Esophagus muscularis mucosa (tissue), 4 donors: ENCODE data around the gene TRDN. TPM values are rescaled to one million over a fixed set of nuclear protein-coding genes. Genes with fewer than 3 reads are reported as not detected.
"Not testable (repeated sequence)": the region's sequence is repeated elsewhere in the genome, so short reads cannot be mapped to it uniquely, and the experiment has no call there.

Experiments
- DNase-seq: peaks from one replicate; pipeline ENCODE4 v3.0.0-alpha.2; 2017; ENCODE audit errors: extremely low spot score
- H3K27ac ChIP-seq, 4 donors: fragments of 200-600 bp; sonication (generic); replicated peaks in 1 of 4; 1 replicate in 3 of 4; 2 replicates in 1 of 4; pipeline ENCODE4 v1.5.1; 2016 to 2019; ENCODE audit warnings: mild to moderate bottlenecking in 1 of 4
- H3K27me3 ChIP-seq, 4 donors: fragments of 200-600 bp; sonication (generic); one replicate each; pipeline versions ENCODE4 v1.5.1 to v1.6.0; 2016 to 2019
- H3K36me3 ChIP-seq, 4 donors: fragments of 200-600 bp; sonication (generic); one replicate each; pipeline ENCODE4 v1.5.1; 2016 to 2019
- H3K4me1 ChIP-seq, 4 donors: fragments of 200-600 bp; sonication (generic); one replicate each; pipeline ENCODE4 v1.5.1; 2016 to 2019
- H3K4me3 ChIP-seq, 4 donors: fragments of 200-600 bp; sonication (generic); 1 replicate in 2 of 4; 2 replicates in 2 of 4; pipeline ENCODE4 v1.5.1; 2016 to 2019; ENCODE audit warnings: mild to moderate bottlenecking in 4 of 4, moderate library complexity in 1 of 4
- H3K9me3 ChIP-seq, 4 donors: fragments of 200-600 bp; sonication (generic); 1 replicate in 3 of 4; 2 replicates in 1 of 4; pipeline ENCODE4 v1.5.1; 2016 to 2019
- EP300 ChIP-seq: sonication (generic); formaldehyde crosslinking; IDR thresholded peaks from one replicate; pipeline ENCODE4 v1.6.1; 2017; ENCODE audit warnings: antibody characterized with exemption
- POLR2A ChIP-seq: fragments of 450-650 bp; IDR thresholded peaks from one replicate; pipeline ENCODE4 v1.6.1; 2017; ENCODE audit warnings: antibody characterized with exemption, moderate library complexity, mild to moderate bottlenecking, low read depth
- POLR2AphosphoS5 ChIP-seq, 2 donors: sonication (generic); formaldehyde crosslinking; IDR thresholded peaks; one replicate each; pipeline ENCODE4 v1.6.1; 2017; ENCODE audit warnings: antibody characterized with exemption in 2 of 2
- WGBS: methylation state at CpG from one replicate; pipeline ENCODE4 v1.1.5; 2018; 5-methylcytosine and 5-hydroxymethylcytosine counted together
- intact Hi-C: fragments of 100-400 bp; cut with DNase I; formaldehyde crosslinking; loops from one replicate; pipeline ENCODE4 v1.15.1; 2023
- total RNA-seq, 4 donors: library from RNA; depleted of rRNA; stranded (reverse); fragments of >200 nt; gene quantifications; one replicate each; pipeline versions ENCODE4 v1.1.0 to v1.2.1, GENCODE V29; 2016
- TF ChIP-seq, protein P1 (sequence below), 3 experiments: fragments of 200-600 bp in 2 of 3; fragments of 450-650 bp in 1 of 3; sonication (generic) in 2 of 3; IDR thresholded peaks; one replicate each; pipeline ENCODE4 v1.5.1; 2017 to 2019; ENCODE audit warnings: antibody characterized with exemption in 3 of 3, mild to moderate bottlenecking in 2 of 3, moderate library complexity in 1 of 3

The TRDN gene
- total RNA-seq, 4 donors from 2014 or later, result not detected

DNA sequence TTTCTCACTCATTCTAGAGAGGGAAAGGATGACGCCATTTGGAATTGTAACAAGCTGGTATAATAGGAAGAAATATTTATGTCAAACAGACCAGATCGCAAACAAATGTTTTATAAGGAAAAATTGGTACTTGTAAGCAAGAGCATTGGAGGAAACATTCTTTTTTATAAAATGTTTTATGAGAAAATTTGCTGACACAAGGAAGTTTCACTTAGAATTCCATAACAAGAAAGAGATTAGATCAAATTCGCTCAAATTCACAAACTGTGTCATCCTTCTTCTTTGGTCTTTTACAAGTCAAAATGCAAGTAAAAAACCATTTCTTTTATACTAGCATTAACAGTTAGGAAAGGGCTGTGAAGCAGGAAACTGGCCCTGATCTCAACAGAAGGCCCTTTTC, 179.9 kb downstream of the TRDN start:
- Histone ChIP-seq H3K36me3 (no peaks in the 10 kb centered on the region), H3K27me3 (no peaks in the 10 kb centered on the region), H3K4me3 (no peak overlapping the region), H3K9me3 (no peaks in the 10 kb centered on the region), H3K27ac (no peak overlapping the region), H3K4me1 (no peaks in the 10 kb centered on the region)
- intact Hi-C loops, result no loop called here
- TF ChIP-seq POLR2A, result no peak
- TF ChIP-seq, protein P1, sequence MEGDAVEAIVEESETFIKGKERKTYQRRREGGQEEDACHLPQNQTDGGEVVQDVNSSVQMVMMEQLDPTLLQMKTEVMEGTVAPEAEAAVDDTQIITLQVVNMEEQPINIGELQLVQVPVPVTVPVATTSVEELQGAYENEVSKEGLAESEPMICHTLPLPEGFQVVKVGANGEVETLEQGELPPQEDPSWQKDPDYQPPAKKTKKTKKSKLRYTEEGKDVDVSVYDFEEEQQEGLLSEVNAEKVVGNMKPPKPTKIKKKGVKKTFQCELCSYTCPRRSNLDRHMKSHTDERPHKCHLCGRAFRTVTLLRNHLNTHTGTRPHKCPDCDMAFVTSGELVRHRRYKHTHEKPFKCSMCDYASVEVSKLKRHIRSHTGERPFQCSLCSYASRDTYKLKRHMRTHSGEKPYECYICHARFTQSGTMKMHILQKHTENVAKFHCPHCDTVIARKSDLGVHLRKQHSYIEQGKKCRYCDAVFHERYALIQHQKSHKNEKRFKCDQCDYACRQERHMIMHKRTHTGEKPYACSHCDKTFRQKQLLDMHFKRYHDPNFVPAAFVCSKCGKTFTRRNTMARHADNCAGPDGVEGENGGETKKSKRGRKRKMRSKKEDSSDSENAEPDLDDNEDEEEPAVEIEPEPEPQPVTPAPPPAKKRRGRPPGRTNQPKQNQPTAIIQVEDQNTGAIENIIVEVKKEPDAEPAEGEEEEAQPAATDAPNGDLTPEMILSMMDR (IDR thresholded peaks at IDR 0.05), result no peak
- TF ChIP-seq POLR2AphosphoS5 (IDR thresholded peaks at IDR 0.05), result no peak
- no peak for TF ChIP-seq EP300
- no peak for DNase-seq
- 94% methylated on average over 3 of the region's 3 CpGs for WGBS

GRCh38 chr6:123454448-123454847, 182.3 kb downstream of the TRDN start:
- H3K9me3 ChIP-seq, result no peaks in the 10 kb centered on the region
- no peaks in the 10 kb centered on the region for H3K36me3 ChIP-seq
- no peak overlapping the region for H3K27ac ChIP-seq
- H3K4me1 ChIP-seq, result no peaks in the 10 kb centered on the region
- intact Hi-C loops, result no loop called here
- DNase-seq, result no peak
- H3K4me3 ChIP-seq, result no peak overlapping the region
- WGBS, result 92% methylated on average over 3 of the region's 3 CpGs
- no peaks in the 10 kb centered on the region for H3K27me3 ChIP-seq
- TF ChIP-seq POLR2AphosphoS5 (IDR thresholded peaks at IDR 0.05), result no peak
- no peak for TF ChIP-seq EP300
- TF ChIP-seq POLR2A, result no peak
- TF ChIP-seq, protein P1 (IDR thresholded peaks at IDR 0.05), result no peak

GRCh38 chr6:123453071-123453470, 183.7 kb downstream of the TRDN start:
- DNase-seq, H3K27me3 ChIP-seq, H3K4me3 ChIP-seq, H3K27ac ChIP-seq, H3K4me1 ChIP-seq, H3K36me3 ChIP-seq, intact Hi-C loops, H3K9me3 ChIP-seq: not testable (repeated sequence)

GRCh38 chr6:123448306-123448884, 188.4 kb downstream of the TRDN start:
- DNase-seq, result no peak
- H3K27ac ChIP-seq, result no peak overlapping the region
- TF ChIP-seq POLR2AphosphoS5 (IDR thresholded peaks at IDR 0.05), result no peak
- no peaks in the 10 kb centered on the region for H3K9me3 ChIP-seq
- H3K4me3 ChIP-seq, result no peak overlapping the region
- no peaks in the 10 kb centered on the region for H3K27me3 ChIP-seq
- intact Hi-C loops, result no loop called here
- H3K36me3 ChIP-seq, result peaks cover 0 to 6% (median 0%) of the 10 kb centered on the region in 4 donors
- H3K4me1 ChIP-seq, result no peaks in the 10 kb centered on the region
- 80% methylated on average over 7 of the region's 7 CpGs for WGBS

DNA sequence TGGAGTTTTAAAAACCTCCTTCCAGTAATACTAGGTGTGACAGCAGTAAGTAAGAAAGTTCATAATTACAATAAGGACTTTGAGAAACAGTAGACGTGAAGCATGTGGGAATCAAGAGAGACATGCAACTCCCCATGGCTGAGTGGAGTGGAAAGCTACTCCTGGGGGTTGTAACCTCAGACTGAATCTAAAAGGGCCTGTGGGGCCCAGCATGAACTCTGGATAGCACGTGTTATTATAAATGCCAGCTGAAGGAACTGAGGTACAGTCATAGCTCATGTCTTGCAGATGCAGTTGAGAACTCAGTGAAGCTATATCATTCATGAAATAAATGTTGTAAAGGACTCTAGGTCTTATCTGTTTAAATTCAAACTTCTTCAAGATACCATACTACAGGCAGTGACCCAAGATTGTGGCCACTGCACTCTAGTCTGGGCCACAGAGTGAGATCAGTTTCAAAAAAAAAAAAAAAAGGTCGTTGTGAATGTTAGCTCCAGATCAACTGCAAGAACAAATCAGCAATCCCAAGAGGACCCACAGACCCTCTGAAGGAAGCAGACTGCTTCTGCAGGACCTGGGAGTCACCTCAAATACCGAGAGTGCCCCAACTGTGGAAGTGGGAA, 189.3 kb downstream of the TRDN start:
- no peak for DNase-seq
- TF ChIP-seq POLR2A (no peak), EP300 (no peak), POLR2AphosphoS5 (IDR thresholded peaks at IDR 0.05) (no peak)
- TF ChIP-seq, protein P1 (IDR thresholded peaks at IDR 0.05), result no peak
- Histone ChIP-seq H3K9me3 (no peaks in the 10 kb centered on the region), H3K4me1 (no peaks in the 10 kb centered on the region), H3K27me3 (no peaks in the 10 kb centered on the region), H3K27ac (no peak overlapping the region), H3K4me3 (no peak overlapping the region), H3K36me3 (peaks cover 0 to 6% (median 0%) of the 10 kb centered on the region in 4 donors)
- 79% methylated on average over 4 of the region's 4 CpGs for WGBS
- intact Hi-C loops, result no loop called here

GRCh38 chr6:123439371-123439770, 197.4 kb downstream of the TRDN start:
- Histone ChIP-seq H3K4me1 (no peaks in the 10 kb centered on the region), H3K9me3 (no peaks in the 10 kb centered on the region), H3K4me3 (no peak overlapping the region), H3K27ac (no peak overlapping the region), H3K36me3 (no peaks in the 10 kb centered on the region), H3K27me3 (no peaks in the 10 kb centered on the region)
- intact Hi-C loops, result no loop called here
- TF ChIP-seq EP300 (no peak), POLR2A (no peak), POLR2AphosphoS5 (IDR thresholded peaks at IDR 0.05) (no peak)
- TF ChIP-seq, protein P1 (IDR thresholded peaks at IDR 0.05), result no peak
- WGBS, result 29% methylated on average over 3 of the region's 3 CpGs
- no peak for DNase-seq
